ENCODE results near the gene RAET1G. TPM values are rescaled to one million over a fixed set of nuclear protein-coding genes. Genes with fewer than 3 reads are reported as not detected.
"Not testable (repeated sequence)": the region's sequence is repeated elsewhere in the genome, so short reads cannot be mapped to it uniquely, and the experiment has no call there.

The RAET1G gene
- polyA plus RNA-seq, 2 of the 4 experiments (the other 2 are of a cell fraction), result 10.1 to 24.4 TPM

GRCh38 chr6:149938013-149938570 lies 15.2 kb upstream of the RAET1G start:
- Histone ChIP-seq H3K4me3 (peak overlapping the region; percentile 44), H3K4me2 (peak overlapping the region; percentile 100), H3K27ac (peak overlapping the region; percentile 49 to 84; a peak in 4 of 6 replicates)
- FAIRE-seq; POLR2A ChIA-PET; H3K9me3 ChIP-seq; DNase-seq (ENCODE audit: low read depth in 1 of 2, low spot score in 1 of 2); H3K4me1 ChIP-seq: not testable (repeated sequence)
- WGBS (ENCODE audit: missing lambda C conversion rate), result 7% methylated on average over 4 of the region's 20 CpGs
- CTCF ChIA-PET, result interaction anchor here (1.2 kb wide), 1 partner anchor 79 kb away, joined by 3 read pairs; no protein-coding TSS in a partner anchor
- peak; percentile 49 to 72; a peak in 5 of 6 replicates for ATAC-seq
- 0 out of 5 replicates have a peak, but pooled peaks of 1 of the 2 experiments have one; percentile 21 for TF ChIP-seq RAD21 (conservative IDR thresholded peaks at IDR 0.05 in 1 of 2, IDR thresholded peaks at IDR 0.05 in 1 of 2)
- TF ChIP-seq SMC3 (IDR thresholded peaks at IDR 0.05), result 0 out of 3 replicates have a peak, but pooled peaks have one; percentile 7
- peak; percentile 29; the same call in 1 of the 3 replicates for TF ChIP-seq CTCF (IDR thresholded peaks at IDR 0.05)

GRCh38 chr6:149936743-149937142 lies 13.8 kb upstream of the RAET1G start:
- WGBS (ENCODE audit: missing lambda C conversion rate), result 21% methylated on average over 2 of the region's 2 CpGs
- DNase-seq (ENCODE audit: low read depth in 1 of 2, low spot score in 1 of 2) (no peak), FAIRE-seq (no peak)

GRCh38 chr6:149935668-149936067 lies 12.7 kb upstream of the RAET1G start:
- Histone ChIP-seq H3K4me1 (peaks cover 4% of the 10 kb centered on the region; the same call in 1 of the 3 replicates), H3K4me3 (no peak overlapping the region), H3K4me2 (no peak overlapping the region), H3K9me3 (no peaks in the 10 kb centered on the region), H3K27ac (no peak overlapping the region)
- DNase-seq (ENCODE audit: low read depth in 1 of 2, low spot score in 1 of 2) (no peak), ATAC-seq (no peak), FAIRE-seq (no peak)
- WGBS (ENCODE audit: missing lambda C conversion rate), result 73% methylated on average over 1 of the region's 2 CpGs
- ChIA-PET CTCF (interaction anchor here (0.7 to 1.7 kb wide), 5 partner anchors 16 to 881 kb away, joined by 3 to 11 read pairs (median 4); no protein-coding TSS in a partner anchor), POLR2A (no interaction called here)
- TF ChIP-seq ELK1 (IDR thresholded peaks at IDR 0.05; ENCODE audit: low read depth, low read length) (no peak), FOSL2 (IDR thresholded peaks at IDR 0.05) (no peak), FOSL2 (CRISPR knock-in tag; IDR thresholded peaks at IDR 0.05) (no peak), CTCF (IDR thresholded peaks at IDR 0.05) (no peak), CHD4 (IDR thresholded peaks at IDR 0.05; ENCODE audit: borderline replicate concordance) (no peak), BHLHE40 (IDR thresholded peaks at IDR 0.05; ENCODE audit: low read depth, low read length) (no peak), HOXB5 (CRISPR knock-in tag; IDR thresholded peaks at IDR 0.05) (no peak), POLR2A (IDR thresholded peaks at IDR 0.05; ENCODE audit: low read length) (no peak), TP53 (CRISPR knock-in tag; IDR thresholded peaks at IDR 0.05) (no peak), REST (IDR thresholded peaks at IDR 0.05) (no peak), ZC3H11A (IDR thresholded peaks at IDR 0.05) (no peak), CEBPB (IDR thresholded peaks at IDR 0.05) (no peak), MYC (IDR thresholded peaks at IDR 0.05; ENCODE audit: borderline replicate concordance, low read length) (no peak), PBX3 (IDR thresholded peaks at IDR 0.05) (no peak), HES2 (IDR thresholded peaks at IDR 0.05) (no peak), RNF2 (IDR thresholded peaks at IDR 0.05; ENCODE audit: borderline replicate concordance, low read depth) (no peak), HOXB13 (CRISPR knock-in tag; IDR thresholded peaks at IDR 0.05; ENCODE audit: low read depth) (no peak)

More at GRCh38 chr6:149936743-149937142, 13.8 kb upstream of the RAET1G start:
- Histone ChIP-seq H3K9me3 (no peaks in the 10 kb centered on the region), H3K4me1 (peaks cover 4% of the 10 kb centered on the region; the same call in 1 of the 3 replicates), H3K27ac (no peak overlapping the region), H3K4me3 (no peak overlapping the region), H3K4me2 (no peak overlapping the region)
- ChIA-PET CTCF (interaction anchor here (1.7 kb wide), 1 partner anchor 80 kb away, joined by 7 read pairs; no protein-coding TSS in a partner anchor), POLR2A (no interaction called here)
- TF ChIP-seq TP53 (CRISPR knock-in tag; IDR thresholded peaks at IDR 0.05), result no peak
- no peak for TF ChIP-seq CEBPB (IDR thresholded peaks at IDR 0.05)
- no peak for TF ChIP-seq ZC3H11A (IDR thresholded peaks at IDR 0.05)
- TF ChIP-seq NR3C1 (IDR thresholded peaks at IDR 0.05), result no peak
- TF ChIP-seq EP300 (IDR thresholded peaks at IDR 0.05), result no peak
- TF ChIP-seq HDAC2 (IDR thresholded peaks at IDR 0.05), result no peak
- TF ChIP-seq HEYL (CRISPR knock-in tag; IDR thresholded peaks at IDR 0.05), result no peak
- no peak for ATAC-seq
